NCI-H748 (cell line): ENCODE results near the gene DNMT3A.

Source experiments
- DNase-seq: peaks from one replicate; lab custom pipeline; 2025; ENCODE audit not compliant: unreplicated experiment; lab: John Stamatoyannopoulos, UW

Gene DNMT3A

DNA sequence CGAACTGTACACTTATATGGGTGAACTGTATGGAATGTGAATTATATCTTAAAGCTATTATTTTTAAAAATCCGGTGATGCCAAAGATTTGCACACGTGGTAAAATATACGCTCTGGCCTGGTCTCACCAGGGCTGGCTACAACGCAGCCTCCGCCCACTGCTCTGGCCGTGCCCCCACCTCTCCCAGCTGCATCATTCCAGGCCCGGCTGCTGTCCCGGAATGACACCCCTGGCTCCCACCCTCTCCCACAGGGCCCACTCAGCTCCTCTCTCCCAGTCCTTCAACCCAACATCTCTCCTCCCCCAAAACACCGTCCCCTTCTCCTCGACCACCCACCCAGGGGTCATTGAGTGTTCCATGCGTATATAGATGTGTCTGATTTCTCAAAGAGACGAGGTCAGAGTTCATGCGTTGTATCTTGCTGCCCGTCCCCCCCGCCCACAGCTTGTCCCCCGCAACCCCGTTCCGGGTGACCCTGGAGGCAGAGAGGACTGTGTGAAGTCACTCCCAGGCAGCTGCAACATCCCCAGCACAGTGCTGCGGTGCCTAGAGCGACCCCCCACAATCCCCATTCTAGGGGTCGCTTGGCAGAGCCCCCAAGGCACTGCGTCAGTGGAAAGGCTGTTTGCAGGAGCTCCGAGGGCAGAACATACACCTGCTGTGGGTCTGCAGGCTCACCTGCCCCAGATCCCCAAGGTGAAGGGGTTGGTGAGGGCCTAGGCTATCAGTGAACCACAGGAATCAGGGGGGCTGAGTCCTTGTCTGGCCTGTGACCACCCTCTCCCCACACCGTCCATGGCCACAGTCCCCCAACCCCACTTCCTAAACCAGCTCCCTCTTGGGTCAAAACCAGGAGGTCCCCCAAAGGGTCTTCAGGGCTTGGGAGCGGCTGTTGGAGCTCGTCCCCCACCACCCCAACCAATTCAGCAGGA is 13.3 kb downstream of the DNMT3A start:
- DNase-seq: no peak

DNA sequence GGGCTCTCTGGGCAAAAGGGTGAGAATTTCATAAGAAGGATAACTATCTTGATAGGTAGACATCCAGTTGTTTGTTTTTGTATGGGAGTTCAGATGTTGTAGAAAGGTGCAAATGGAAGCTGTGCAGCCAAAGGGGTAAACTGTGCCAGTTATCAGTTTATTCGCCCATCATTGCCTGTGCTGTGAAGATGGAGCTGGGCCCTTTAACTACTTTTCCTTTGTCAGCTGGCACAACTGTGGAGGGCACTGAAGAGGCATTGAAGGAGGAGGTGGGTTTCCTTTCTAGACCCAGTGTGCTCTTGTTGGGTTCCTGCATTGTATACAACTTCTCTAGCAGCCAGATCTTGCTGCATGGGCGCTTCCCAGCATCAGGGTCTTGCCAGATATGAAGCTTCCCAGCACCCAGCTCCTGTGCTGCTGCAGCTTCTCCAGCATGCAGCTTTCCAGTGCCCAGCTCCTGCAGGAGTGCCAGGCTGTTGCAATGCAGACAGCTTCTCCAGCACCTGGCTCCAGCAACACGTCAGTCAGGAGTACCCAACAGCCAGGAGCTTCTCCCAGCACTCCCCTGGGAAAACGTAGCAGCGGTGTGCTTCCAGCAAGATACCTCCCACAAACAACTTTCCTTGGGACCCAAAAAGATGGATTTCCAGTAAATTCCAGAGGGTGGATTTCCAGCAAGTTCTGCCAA is 15.3 kb downstream of the DNMT3A start:
- no peak for DNase-seq

DNA sequence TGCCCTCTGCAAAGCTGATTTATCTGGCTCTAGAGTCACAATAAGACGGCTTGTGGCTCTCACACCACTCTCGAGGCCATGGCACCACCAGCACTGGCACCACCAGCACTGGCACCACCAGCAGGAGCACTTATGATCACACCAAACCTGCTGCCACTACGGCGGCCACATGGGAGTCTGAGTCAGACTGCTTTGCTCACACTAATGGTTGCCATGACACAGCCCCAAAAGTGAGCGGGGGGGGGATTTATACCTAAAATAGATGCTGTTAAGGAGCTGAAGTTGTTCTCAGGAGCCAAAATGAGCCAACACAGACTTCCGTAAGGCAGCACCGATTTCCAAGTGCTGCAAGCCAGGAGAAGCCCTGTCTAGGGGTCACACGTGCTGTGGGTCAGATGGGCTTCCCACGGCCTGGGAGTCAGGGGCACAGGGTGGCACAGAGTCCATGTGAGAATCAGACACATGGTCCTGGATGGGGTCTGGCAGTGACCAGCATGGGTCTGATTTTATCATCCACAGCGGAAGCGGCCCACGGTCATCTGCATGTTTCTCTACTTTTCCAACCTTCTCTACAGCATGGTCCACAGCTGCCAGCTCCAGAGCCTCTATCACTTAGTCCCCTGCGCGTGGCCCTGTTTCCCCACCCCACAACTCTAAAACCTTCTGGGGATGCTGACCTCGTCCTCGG is 16.7 kb downstream of the DNMT3A start:
- no peak for DNase-seq

DNA sequence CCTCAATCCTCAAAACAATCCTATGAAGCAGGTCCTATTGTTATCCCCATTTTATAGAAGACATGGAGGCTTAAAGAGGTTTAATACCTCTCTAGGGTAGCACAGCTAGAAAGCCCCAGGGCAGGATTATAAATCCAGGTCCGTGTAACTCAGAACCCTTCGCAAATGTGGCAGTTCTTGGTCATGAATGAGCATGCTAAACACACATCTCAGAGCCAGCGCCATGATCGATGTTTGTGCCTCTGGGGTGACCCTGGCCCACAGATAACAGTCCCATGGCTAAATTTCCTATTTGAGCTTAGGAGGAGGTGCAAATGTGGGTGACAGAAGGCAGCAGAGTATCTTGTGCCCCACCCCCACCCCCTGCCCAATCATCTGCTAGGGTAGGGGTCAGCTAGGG is 17.5 kb downstream of the DNMT3A start:
- no peak for DNase-seq

DNA sequence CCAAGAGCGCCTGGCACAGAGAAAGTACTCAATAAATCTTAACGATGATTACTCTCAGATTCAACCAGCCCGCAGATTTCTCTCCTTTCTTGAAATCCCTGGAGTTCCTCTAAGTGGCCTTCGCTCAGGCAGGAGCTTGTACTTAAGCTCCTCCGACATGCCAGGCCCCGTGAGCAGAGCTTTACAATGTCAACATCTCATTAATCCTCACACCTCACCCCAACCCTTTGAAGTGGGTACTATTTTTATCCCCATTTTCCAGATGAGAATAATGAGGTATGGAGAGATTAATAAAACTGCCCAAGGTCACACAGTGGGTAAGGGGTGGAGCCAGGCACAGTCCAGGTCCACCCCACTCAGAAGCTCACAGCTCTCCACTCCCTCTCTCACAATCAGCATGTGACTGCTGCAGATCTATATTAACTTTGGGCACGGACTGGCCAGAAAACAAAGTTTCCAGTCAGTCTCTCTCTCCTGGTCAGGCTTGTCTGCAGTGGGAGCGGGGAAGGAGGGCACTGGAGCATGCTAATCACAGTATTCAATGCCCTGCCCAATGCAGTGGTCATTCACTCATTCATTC is 18.0 kb downstream of the DNMT3A start:
- no peak for DNase-seq

DNA sequence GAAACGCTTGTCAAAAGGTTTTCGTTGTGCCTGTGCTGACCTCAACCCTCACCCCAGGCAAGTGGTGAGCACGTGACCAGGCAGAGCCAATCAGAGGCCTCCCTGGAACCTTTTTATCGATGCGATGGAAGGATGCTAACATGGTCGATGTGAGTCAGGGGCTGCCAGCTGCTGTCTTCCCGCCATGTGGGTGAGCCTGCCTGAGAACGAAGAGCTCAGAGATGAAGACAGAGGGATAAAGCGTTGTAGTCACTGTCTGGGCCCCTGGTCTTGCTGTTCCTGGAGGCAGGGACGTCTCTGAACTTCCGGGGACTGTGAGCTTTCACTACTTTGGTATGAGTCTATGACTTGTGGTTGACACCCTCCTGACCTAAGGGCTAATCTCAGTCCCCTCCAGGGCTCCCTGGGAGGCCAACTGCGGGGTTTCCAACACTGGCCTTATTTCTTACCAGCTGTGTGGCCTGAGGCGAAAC is 18.6 kb downstream of the DNMT3A start:
- DNase-seq: no peak

DNA sequence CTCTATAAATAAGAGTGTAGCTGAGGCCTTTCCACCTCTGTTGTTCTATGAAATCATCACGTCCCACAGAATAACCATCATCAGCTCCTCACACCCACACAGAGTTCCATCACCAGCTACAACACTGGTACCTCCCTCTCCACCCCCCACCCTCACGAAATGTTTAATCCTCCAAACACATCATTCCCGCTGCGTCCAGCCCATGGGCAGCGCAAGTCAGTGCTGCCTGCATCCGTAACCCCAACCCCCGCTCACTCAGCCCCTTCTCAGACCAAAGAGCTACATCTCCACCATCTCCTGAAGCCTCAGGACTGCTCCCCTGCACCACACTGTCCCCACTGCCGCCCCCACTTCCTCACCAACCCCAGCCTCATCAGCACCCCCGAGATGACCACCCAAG is 19.4 kb downstream of the DNMT3A start:
- DNase-seq: no peak

DNA sequence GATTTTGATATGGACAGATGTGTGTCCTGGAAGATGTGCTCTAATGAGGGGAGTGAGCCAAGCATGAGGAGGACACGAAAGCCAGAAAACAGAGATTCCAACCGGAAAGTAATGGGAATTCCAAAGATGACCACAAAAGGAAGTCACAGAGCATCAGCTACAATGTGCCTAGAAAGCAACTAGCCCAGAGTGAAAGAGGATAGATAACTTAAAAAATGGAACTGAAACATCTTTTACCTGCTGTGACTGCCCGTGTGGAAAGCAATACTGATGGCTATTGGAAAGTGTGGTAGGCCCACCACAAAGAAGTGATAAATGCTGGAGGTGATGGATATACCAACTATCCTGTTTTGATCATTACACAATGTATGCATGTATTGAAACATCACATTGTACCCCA is 21.6 kb downstream of the DNMT3A start:
- no peak for DNase-seq

DNA sequence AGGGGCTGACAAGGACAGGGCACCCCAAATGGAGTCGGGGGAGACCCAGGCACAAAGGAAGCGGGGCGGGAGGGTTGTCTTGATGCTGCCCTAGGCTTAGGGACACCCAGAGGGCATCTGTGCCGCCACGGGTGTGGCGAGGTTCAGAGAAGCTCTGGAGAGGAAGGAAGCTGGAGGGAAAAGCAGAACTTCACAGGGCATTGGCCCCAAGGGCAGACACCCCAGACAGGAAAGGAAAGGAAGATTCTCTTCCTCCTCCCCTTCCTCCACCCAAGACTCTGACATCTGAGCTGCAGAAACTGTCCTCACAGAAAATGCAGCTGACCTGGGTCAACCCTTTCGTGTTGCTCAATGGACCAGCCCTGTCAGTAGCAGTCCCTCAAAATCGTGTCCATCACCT is 25.6 kb downstream of the DNMT3A start:
- DNase-seq: no peak

DNA sequence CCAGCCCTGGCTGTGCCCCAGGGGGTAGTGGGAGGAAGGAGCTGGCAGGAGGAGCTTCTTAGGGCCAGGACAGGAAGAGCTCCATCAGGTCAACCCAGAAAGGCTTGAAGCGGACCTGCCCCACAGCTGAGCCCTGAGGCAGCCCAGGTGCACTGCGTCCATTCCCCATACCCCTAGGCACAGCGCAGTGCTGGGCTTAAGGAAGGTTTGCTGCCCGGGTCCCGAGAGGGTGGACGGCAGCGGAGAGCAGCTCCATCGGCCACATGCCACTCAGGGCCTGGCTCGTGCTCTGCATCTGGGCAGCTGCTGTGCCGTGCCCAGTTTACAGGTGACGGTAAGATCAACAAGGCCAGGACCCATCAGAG is 26.4 kb downstream of the DNMT3A start:
- DNase-seq: no peak

DNA sequence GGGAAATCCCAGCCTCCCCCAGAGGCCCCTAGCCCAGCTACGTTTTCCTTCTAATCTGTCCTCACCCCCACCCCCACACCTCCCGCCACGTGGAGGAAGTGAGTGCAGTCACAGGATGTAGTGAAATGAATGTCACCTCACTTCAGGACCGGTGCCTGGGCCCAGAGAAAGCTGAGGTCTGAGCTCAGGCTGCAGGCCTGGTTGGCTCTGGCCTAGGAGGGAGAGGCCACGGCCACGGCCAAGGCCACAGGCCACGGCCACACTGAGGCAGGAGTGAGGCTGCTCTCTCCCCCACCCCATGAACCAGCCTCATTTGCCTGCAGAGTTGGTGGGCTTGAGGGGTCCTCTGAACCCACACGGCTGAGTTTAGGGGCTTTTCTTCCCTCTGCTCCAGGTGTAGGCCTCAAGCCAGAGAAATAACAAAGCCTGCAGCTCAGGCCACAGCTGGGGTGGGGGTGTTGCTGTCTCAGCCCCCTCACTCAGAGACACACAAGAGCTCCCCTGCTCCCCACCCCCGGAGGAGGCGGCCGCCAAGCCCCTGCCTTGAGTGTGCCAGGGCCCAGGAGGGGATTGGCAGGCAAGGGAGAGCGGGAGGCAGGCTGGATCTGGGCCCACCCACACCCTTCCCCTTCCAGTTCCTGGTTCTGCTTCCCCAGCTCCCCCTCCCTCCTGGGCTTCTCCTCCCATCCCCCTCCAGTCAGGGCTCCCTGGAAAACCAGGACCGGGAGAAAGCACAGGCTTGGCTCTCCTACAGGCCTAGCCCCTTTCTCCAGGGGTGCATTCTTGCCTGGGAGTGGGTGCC is 27.0 kb downstream of the DNMT3A start:
- DNase-seq: no peak

DNA sequence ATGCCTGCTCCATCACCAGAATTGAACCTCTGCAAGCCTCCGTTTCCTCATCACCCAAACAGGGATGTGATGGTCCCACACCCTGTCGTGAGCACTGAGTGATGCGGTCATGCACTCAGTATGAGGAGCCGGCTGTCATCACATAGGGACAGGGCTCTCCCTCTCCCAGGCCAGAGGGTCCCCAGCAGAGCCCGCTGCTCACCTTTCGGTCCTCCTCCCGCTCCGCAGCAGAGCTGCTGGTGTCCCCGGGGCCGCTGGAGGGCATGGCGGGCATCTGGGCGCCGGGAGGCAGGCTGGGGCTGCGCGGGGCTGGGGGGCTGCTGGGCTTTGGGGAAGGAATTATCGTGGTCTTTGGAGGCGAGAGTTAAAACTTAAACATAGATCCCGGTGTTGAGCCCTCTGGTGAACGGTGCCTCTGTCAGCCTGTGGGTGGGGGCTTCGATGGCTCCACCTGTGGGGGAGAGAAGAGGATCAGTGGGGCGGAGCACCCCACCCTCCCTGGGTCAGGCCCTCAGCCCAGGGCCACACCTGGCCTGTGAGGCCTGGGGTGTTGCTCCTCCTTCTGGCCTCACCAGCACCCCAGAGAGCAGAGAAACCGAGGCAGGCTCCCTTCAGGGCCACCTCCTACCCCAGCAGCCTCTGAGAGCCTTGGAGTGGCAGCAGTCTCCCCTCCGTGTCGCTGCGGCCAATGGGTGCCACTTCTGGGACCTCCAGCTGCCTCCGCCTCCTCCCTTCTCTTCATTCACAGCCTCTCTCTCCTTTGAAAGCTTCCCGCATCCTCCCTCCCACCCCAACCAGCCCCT is 27.8 kb downstream of the DNMT3A start:
- no peak for DNase-seq

DNA sequence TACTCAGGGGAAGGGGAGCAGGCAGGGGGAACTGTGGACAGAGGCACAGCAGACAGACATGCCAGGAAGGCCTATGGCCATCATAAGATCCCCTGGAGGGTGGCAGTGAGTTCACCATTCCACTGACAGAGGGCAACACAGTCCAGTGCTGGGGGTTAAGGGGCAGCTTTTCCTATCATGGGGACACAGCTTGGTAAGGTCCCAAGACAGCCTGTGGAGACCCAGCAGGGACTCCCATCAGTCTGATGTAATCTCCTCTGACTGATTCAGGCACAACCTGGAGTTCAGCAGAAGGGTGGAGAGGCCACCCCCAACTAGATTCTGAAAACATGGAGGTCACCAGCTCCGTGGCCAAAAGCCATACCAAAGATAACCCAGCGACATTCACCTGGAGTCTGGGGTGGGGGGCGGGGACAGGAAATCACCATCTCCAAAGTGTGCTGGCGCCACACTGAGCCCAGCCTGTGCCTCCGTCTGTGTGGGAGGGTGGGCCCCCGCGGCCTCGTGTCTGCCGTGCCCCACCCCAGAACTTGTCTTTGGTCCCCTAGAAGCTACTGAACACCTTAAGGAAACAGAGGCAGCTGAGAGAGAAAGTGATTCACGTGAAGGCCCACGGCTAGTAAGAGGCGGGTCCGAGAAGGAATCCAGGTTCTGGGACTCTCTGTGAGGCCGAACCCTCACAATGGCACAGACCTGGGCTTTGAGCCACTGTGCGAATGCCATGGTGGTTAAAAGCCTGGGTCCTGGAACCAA is 28.6 kb downstream of the DNMT3A start:
- DNase-seq: no peak

DNA sequence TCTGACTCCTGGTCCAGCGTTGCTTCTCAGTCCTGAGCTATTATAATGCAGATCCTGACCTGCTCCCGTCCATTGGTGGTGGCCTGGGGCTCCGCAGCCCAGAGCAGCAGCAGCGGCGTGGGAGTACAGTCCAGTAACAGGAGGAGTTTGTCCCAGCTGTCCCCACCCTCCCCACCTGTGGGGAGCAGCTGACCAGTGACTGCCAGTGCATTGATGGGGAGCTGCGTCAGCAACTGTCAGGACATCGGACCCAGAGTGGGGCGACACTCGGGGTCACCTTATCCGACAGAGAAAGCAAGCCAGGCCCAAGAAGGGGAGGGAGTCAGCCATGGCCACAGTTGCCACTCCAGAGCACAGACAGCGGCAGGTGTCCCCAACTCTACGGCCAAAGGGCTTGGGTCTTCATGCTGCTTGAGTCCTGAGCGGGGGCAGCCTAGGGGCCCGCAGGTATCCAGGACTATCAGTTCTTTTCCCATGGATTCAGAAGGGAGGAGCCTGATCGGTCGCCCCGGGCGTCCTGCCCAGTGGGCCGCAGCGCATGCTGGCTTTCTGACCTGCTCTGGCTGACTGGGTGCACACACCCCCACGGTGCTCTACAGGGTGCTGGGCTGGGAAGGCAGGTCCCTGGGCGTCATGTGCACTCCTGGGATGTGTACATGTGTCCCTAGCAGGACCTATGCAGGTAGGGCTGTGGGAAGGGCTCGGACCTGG is 29.7 kb downstream of the DNMT3A start:
- DNase-seq: no peak

DNA sequence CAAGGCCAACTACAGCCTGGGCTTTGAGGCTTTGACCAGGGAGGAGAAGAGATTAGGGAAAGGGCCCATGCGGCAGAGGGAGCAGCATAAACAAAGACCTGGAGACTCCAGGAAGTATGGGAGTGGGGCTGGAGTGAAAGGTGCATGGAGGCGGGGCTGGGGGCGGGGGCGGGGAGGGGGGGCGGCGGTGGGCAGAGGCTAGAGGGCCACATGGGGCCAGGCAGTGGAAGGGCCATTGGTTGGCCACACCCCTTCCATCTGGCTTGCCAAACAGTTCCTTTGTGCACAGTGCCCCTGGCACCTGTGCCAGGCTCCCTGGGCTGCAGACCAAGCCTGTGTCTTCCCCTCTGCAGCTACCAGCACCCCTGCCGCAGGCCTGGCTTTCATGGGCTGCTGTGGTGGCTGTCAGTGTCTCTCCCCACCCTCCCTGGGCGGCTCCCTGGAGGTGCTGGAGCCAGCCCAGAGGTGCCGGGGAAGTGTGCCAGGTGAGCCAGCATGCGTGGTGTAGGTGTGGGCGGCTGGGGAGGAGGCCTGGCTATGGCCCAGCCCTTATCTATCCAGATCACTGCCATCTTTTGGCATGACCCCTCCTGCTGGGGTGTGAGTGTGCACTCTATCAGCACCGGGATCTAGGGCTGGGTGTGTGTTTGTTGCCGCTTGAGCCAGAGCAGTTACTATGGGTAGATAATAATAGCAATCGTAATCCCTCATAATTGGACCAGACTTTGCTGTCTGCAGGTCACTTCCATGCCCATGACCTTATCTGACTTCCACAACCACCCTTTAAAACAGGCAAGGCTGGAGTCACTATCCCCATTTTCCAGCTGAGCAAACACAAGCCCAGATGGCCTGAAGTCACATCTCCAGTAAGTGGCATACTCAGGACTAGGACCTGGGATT is 30.5 kb downstream of the DNMT3A start:
- peak; percentile 88 for DNase-seq

DNA sequence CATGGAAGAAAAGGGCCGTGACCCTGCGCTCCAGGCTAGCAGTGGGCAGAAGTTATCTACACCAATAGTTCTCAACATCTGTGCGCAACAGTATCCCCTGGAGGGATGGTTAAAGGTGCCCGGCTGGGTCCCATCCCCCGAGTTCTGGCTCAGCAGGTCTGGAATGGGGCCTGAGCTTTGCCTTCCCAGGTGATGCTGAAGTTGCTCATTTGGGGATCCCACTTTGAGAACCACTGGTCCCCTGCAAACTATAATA is 31.1 kb downstream of the DNMT3A start:
- peak; percentile 56 for DNase-seq

DNA sequence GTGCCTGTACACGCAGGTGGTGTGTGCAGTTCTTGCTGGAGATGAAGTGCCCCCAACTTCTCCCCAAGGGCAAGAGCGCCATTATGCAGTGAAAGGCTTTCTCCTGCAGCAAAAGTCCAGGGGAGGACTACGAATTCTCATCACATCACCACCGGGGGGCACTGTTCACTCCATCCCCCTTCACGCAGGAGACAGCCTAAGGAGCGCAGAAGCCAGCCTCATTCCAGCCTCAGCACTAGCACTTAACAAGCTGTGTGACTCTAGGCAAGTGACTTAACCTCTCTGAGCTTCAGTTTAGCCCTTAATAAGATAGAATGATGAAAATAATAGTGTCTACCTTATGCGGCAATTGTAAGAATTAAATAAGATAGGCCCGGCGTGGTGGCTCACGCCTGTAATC is 32.3 kb downstream of the DNMT3A start:
- peak; percentile 72 for DNase-seq

DNA sequence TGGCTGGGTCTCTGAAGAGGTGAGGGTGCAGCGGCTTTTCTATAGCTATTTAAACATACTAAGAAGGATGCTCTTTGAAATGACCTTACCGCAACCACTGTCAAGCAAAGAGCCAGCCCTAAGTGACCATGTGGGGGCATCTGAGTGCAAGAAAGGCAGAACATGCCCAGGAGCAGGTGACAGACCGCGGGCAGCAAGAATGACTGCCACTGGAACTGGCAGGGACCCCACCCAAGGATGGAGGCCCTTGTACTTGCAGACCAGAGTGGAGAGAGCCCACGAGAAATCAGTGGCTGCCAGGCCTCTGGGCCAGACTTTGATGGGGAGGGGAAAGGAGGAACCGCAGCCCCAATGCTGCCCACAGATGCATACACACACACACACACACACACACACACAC is 33.1 kb downstream of the DNMT3A start:
- peak; percentile 15 for DNase-seq
